Muscle layer of duodenum (tissue), 2 donors: ENCODE measurements around the gene ZNF827.

Experiments
- H3K27ac ChIP-seq: one replicate; pipeline ENCODE4 v1.7.0; 2013; ENCODE audit warnings: mild to moderate bottlenecking, low read length
- H3K27me3 ChIP-seq: one replicate; pipeline ENCODE4 v1.7.0; 2013; ENCODE audit warnings: low read depth, mild to moderate bottlenecking, control low read depth, low read length
- H3K36me3 ChIP-seq, 2 donors: one replicate each; pipeline ENCODE4 v1.7.0; 2013; ENCODE audit warnings: low read length in 2 of 2, control low read depth in 1 of 2, mild to moderate bottlenecking in 1 of 2; ENCODE audit not compliant: insufficient read depth in 2 of 2, control insufficient read depth in 1 of 2
- H3K4me1 ChIP-seq, 2 donors: one replicate each; pipeline ENCODE4 v1.7.0; 2013; ENCODE audit warnings: low read length in 2 of 2, mild to moderate bottlenecking in 2 of 2, control low read depth in 1 of 2, moderate library complexity in 1 of 2; ENCODE audit not compliant: insufficient read depth in 2 of 2, control insufficient read depth in 1 of 2
- H3K4me3 ChIP-seq, 2 donors: one replicate each; pipeline ENCODE4 v1.7.0; 2013; ENCODE audit warnings: low read length in 2 of 2, low read depth in 1 of 2, mild to moderate bottlenecking in 1 of 2
- H3K9me3 ChIP-seq, 2 donors: one replicate each; pipeline ENCODE4 v1.7.0; 2013; ENCODE audit warnings: low read length in 2 of 2, control low read depth in 1 of 2, mild to moderate bottlenecking in 1 of 2; ENCODE audit not compliant: control insufficient read depth in 1 of 2
- donor health status: healthy.

The ZNF827 gene

DNA sequence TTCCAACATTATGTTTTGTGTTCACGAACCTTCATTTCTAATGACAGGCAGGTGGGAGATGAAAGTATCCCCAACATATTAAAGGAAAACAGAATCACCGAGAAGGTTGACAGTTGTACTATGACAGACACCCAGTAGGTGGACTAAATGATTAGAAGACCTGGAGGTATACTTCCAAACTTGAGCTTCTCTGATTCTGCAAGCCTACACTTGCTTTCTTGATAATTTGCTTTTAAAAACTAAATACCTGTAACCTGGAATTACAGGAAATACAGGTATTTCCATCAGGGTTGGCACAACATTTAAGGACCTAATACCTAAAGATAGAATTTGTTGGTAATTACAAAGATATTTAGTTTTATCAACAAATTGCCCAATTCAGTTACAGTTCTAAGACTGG, 215.3 kb downstream of the ZNF827 start:
- no peak overlapping the region for H3K4me3 ChIP-seq
- no peaks in the 10 kb centered on the region for H3K4me1 ChIP-seq
- no peak overlapping the region for H3K27ac ChIP-seq
- no peaks in the 10 kb centered on the region for H3K9me3 ChIP-seq
- no peaks in the 10 kb centered on the region for H3K27me3 ChIP-seq
- no peaks in the 10 kb centered on the region for H3K36me3 ChIP-seq

GRCh38 chr4:145722561-145722960, 216.1 kb downstream of the ZNF827 start:
- Histone ChIP-seq H3K4me3 (no peak overlapping the region), H3K4me1 (no peaks in the 10 kb centered on the region), H3K9me3 (no peaks in the 10 kb centered on the region), H3K27ac (no peak overlapping the region), H3K36me3 (no peaks in the 10 kb centered on the region), H3K27me3 (no peaks in the 10 kb centered on the region)

DNA sequence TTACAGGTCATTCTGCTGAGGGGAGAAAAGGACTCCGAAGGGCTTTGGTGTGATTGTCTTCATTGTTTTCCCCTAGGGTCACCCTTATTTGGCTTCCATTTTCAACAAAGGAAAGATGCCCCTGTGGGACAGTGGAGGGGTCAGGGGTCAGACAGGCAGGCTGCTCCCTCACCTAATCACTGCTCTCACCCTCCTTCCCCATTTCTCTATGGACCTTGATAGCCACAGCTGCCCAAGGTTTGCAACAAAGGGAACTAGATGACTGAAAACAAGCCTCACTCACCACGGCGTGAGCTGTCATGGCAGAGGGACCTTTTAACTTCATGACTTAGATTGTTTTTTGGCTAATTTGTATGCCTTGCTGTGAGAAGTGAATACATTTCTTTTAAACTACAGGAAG, 218.0 kb downstream of the ZNF827 start:
- H3K27ac ChIP-seq = no peak overlapping the region

DNA sequence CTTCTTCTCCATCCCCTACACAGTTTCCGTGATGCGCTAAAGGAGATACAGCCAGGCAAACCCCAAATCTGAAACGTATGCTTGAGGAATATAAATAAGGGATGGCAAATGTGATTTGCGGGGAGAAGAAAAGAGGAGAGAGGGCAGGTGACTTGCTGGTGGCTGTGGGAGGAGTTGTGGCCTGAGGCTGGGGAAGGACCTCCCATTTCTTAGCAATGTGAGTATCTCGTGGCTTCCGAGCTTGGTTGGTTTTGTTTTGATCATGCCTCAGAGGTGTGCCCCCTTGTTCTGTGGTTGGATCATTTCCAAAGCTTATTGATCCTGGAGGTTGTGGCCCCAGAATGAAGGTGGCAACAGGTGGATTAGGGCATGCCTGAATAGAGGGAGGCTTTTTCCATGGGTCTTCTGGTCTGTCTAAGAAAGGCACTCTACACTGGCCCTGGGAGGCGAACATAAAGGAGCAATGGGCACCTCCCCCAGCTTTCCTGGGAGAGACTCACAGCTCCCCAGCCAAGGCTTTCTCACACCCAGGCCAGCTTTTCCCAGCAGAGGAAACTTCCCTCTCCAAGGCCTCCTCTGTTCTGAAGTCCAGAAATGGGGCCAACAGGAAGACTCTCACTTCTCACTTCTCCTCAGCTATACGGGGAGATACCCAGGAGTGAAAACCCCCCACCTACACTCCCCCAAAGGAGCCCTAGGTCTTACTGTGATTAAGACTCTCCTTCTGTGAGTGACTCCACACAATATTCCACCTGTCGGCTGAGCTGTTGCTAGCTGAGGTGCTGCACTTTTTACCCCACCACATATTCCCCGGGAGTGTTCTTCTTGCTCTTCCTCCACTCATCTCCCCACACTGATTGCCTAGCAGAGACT, 218.6 kb downstream of the ZNF827 start:
- Histone ChIP-seq H3K4me1 (no peaks in the 10 kb centered on the region), H3K9me3 (no peaks in the 10 kb centered on the region), H3K27me3 (no peaks in the 10 kb centered on the region), H3K27ac (no peak overlapping the region), H3K36me3 (no peaks in the 10 kb centered on the region), H3K4me3 (no peak overlapping the region)

More for the DNA sequence above, 218.0 kb downstream of the ZNF827 start:
- Histone ChIP-seq H3K36me3 (no peaks in the 10 kb centered on the region), H3K27me3 (no peaks in the 10 kb centered on the region), H3K4me1 (no peaks in the 10 kb centered on the region), H3K4me3 (no peak overlapping the region), H3K9me3 (no peaks in the 10 kb centered on the region)

DNA sequence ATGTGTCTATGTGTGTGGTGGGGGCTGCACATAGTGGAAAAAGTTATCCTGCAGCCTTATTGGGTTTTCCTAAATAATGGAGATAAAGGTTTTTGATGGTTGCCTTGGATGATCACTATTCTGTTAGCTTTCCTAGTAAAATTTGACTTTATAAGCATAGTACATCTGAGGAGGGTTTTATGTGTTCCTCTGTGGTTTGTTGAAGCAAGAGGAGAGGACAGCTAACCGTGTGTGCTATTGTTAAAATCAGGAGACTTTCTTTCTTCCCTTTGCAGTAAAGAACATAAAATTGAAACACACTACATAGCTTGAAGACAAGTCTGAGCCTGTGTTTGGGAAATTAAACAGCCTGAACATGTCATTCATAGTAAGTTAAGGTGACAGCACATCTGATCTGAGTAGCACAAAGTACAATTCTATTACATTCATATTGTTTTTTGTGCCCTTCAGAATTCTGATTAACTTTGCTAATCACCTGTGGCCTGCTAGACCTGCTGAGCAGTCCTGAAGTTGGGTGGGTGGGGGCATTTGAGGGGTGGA, 221.9 kb downstream of the ZNF827 start:
- H3K4me1 ChIP-seq = no peaks in the 10 kb centered on the region

GRCh38 chr4:145716200-145716599, 222.4 kb downstream of the ZNF827 start:
- Histone ChIP-seq H3K27ac (no peak overlapping the region), H3K4me3 (no peak overlapping the region), H3K27me3 (no peaks in the 10 kb centered on the region), H3K36me3 (no peaks in the 10 kb centered on the region), H3K9me3 (peaks cover 0 to 12% of the 10 kb centered on the region in 2 donors), H3K4me1 (no peaks in the 10 kb centered on the region)

More for the DNA sequence above, 221.9 kb downstream of the ZNF827 start:
- Histone ChIP-seq H3K27ac (no peak overlapping the region), H3K27me3 (no peaks in the 10 kb centered on the region), H3K4me3 (no peak overlapping the region), H3K9me3 (peaks cover 0 to 7% of the 10 kb centered on the region in 2 donors), H3K36me3 (no peaks in the 10 kb centered on the region)

- no peaks in the 10 kb centered on the region for H3K36me3 ChIP-seq
- no peaks in the 10 kb centered on the region for H3K4me1 ChIP-seq
- peaks cover 0 to 14% of the 10 kb centered on the region in 2 donors for H3K9me3 ChIP-seq
- H3K27ac ChIP-seq = no peak overlapping the region
- H3K4me3 ChIP-seq = no peak overlapping the region
- no peaks in the 10 kb centered on the region for H3K27me3 ChIP-seq
Observed at GRCh38 chr4:145709843-145710242, 228.8 kb downstream of the ZNF827 start.

GRCh38 chr4:145709336-145709735, 229.3 kb downstream of the ZNF827 start:
- no peaks in the 10 kb centered on the region for H3K27me3 ChIP-seq
- peaks cover 0 to 14% of the 10 kb centered on the region in 2 donors for H3K9me3 ChIP-seq
- no peaks in the 10 kb centered on the region for H3K4me1 ChIP-seq
- no peaks in the 10 kb centered on the region for H3K36me3 ChIP-seq
- H3K4me3 ChIP-seq = no peak overlapping the region
- H3K27ac ChIP-seq = no peak overlapping the region
